ENCODE measurements around the gene PAWR.
"Not testable (repeated sequence)": the region's sequence is repeated elsewhere in the genome, so short reads cannot be mapped to it uniquely, and the experiment has no call there.

PAWR gene

GRCh38 chr12:79687711-79688260 lies 3.0 kb downstream of the PAWR start:
- no peak for DNase-seq (ENCODE audit: low read depth in 2 of 2)

- DNase-seq (ENCODE audit: low read depth in 2 of 2) = no peak
Measured at GRCh38 chr12:79686171-79686570, 4.6 kb downstream of the PAWR start.

- DNase-seq (ENCODE audit: low read depth in 2 of 2) = no peak
Measured at GRCh38 chr12:79685068-79685467, 5.7 kb downstream of the PAWR start.

- DNase-seq (ENCODE audit: low read depth in 2 of 2) = not testable (repeated sequence)
Measured at GRCh38 chr12:79684338-79684737, 6.4 kb downstream of the PAWR start.

- no peak for DNase-seq (ENCODE audit: low read depth in 2 of 2)
Measured at GRCh38 chr12:79682593-79682992, 8.2 kb downstream of the PAWR start.

- DNase-seq (ENCODE audit: low read depth in 2 of 2) = no peak
Measured at GRCh38 chr12:79681008-79681590, 9.7 kb downstream of the PAWR start.

GRCh38 chr12:79680051-79680450 lies 10.7 kb downstream of the PAWR start:
- no peak for DNase-seq (ENCODE audit: low read depth in 2 of 2)

- no peak for DNase-seq (ENCODE audit: low read depth in 2 of 2)
Measured at GRCh38 chr12:79678306-79678705, 12.5 kb downstream of the PAWR start.

GRCh38 chr12:79677672-79678071 lies 13.1 kb downstream of the PAWR start:
- no peak for DNase-seq (ENCODE audit: low read depth in 2 of 2)

- no peak for DNase-seq (ENCODE audit: low read depth in 2 of 2)
Measured at GRCh38 chr12:79676579-79676978, 14.2 kb downstream of the PAWR start.

- DNase-seq (ENCODE audit: low read depth in 2 of 2) = no peak
Measured at GRCh38 chr12:79674629-79675028, 16.1 kb downstream of the PAWR start.

GRCh38 chr12:79673354-79673753 lies 17.4 kb downstream of the PAWR start:
- DNase-seq (ENCODE audit: low read depth in 2 of 2) = no peak

- no peak for DNase-seq (ENCODE audit: low read depth in 2 of 2)
Measured at GRCh38 chr12:79668113-79668512, 22.7 kb downstream of the PAWR start.

- DNase-seq (ENCODE audit: low read depth in 2 of 2) = no peak
Measured at GRCh38 chr12:79665212-79665887, 25.4 kb downstream of the PAWR start.

- DNase-seq (ENCODE audit: low read depth in 2 of 2) = no peak
Measured at GRCh38 chr12:79664518-79664917, 26.2 kb downstream of the PAWR start.

- no peak for DNase-seq (ENCODE audit: low read depth in 2 of 2)
Measured at GRCh38 chr12:79662046-79662811, 28.5 kb downstream of the PAWR start.

GRCh38 chr12:79661629-79662028 lies 29.1 kb downstream of the PAWR start:
- DNase-seq (ENCODE audit: low read depth in 2 of 2) = no peak

- no peak for DNase-seq (ENCODE audit: low read depth in 2 of 2)
Measured at GRCh38 chr12:79659961-79660431, 30.8 kb downstream of the PAWR start.

GRCh38 chr12:79658221-79658620 lies 32.5 kb downstream of the PAWR start:
- DNase-seq (ENCODE audit: low read depth in 2 of 2) = no peak

GRCh38 chr12:79657136-79657535 lies 33.6 kb downstream of the PAWR start:
- no peak for DNase-seq (ENCODE audit: low read depth in 2 of 2)

GRCh38 chr12:79655036-79655435 lies 35.7 kb downstream of the PAWR start:
- DNase-seq (ENCODE audit: low read depth in 2 of 2) = no peak

- DNase-seq (ENCODE audit: low read depth in 2 of 2) = no peak
Measured at GRCh38 chr12:79652521-79652920, 38.2 kb downstream of the PAWR start.

- DNase-seq (ENCODE audit: low read depth in 2 of 2) = no peak
Measured at GRCh38 chr12:79650440-79650839, 40.3 kb downstream of the PAWR start.
